Measurements from ENCODE around the gene KANK2.

DNA sequence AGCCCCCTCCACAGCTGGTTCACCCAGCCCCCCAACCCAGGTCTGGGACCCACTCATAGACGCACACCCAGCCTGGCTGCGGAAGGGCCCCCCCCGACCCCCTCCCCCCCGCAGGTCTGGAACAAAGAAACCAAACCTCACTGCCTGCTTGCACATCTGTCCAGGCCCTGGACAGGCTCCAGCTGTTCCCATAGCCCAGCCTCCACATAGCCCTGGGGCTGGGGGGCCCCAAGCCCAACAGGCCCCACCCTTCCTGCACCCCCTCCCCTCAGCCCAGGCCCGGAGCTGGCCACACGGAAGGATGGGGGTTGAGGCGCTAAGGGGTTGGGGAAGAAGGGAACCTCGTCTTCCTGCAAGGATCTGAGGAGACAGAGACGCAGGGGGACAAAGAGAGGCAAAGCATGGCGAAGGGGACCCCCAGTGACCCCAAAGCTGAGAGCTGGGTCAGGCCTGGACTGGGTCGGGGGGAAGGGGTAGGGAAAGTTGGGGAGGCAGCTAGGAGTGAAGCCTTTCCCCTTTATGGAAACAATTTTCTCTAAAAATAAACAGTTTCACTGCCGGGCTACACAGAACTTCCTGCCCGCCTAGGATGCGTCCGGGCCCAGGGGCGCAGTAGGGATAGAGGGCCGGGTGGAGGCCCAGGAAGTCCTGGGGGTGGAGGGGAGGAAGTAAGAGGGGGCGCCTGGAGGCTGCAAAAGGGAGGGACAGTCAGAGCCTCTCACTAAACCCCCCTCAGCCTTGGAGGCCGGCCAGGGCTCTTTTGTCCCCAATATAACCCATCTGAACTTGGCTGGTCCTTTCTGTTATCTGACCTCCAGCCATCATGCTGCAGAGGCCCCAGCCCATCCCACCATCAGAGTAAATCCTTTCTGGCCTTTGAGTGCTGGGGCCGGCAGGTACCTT is 2.4 kb downstream of the KANK2 start:
- no peak for TF ChIP-seq POLR2A (IDR thresholded peaks at IDR 0.05)
- TF ChIP-seq, protein P1, sequence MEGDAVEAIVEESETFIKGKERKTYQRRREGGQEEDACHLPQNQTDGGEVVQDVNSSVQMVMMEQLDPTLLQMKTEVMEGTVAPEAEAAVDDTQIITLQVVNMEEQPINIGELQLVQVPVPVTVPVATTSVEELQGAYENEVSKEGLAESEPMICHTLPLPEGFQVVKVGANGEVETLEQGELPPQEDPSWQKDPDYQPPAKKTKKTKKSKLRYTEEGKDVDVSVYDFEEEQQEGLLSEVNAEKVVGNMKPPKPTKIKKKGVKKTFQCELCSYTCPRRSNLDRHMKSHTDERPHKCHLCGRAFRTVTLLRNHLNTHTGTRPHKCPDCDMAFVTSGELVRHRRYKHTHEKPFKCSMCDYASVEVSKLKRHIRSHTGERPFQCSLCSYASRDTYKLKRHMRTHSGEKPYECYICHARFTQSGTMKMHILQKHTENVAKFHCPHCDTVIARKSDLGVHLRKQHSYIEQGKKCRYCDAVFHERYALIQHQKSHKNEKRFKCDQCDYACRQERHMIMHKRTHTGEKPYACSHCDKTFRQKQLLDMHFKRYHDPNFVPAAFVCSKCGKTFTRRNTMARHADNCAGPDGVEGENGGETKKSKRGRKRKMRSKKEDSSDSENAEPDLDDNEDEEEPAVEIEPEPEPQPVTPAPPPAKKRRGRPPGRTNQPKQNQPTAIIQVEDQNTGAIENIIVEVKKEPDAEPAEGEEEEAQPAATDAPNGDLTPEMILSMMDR (IDR thresholded peaks at IDR 0.05) = no peak

Measured in uterus (tissue), 2 donors.